Neural progenitor cell (in vitro differentiated cells): Measurements from ENCODE around the gene B9D1. TPM values are rescaled to one million over a fixed set of nuclear protein-coding genes. Genes with fewer than 3 reads are reported as not detected.

ENCODE experiments used
- DNase-seq: peaks from one replicate; pipeline ENCODE4 v3.0.0-alpha.2; 2016; ENCODE audit warnings: low spot score
- H2AFZ ChIP-seq: fragments of 200-600 bp; sonication (generic); replicated peaks from 2 replicates; pipeline ENCODE4 v1.6.1; 2016; ENCODE audit warnings: antibody characterized with exemption
- H3F3A ChIP-seq: fragments of 200-600 bp; sonication (generic); 2 replicates; pipeline ENCODE4 v1.6.1; 2016; ENCODE audit warnings: antibody characterized with exemption, low read depth
- H3K27ac ChIP-seq: fragments of 200-600 bp; sonication (generic); 2 replicates; pipeline ENCODE4 v1.5.1; 2016; ENCODE audit warnings: mild to moderate bottlenecking
- H3K27me3 ChIP-seq: fragments of 200-600 bp; sonication (generic); 2 replicates; pipeline ENCODE4 v1.6.1; 2016; ENCODE audit warnings: mild to moderate bottlenecking, moderate library complexity
- H3K36me3 ChIP-seq: fragments of 200-600 bp; sonication (generic); 2 replicates; pipeline ENCODE4 v1.5.1; 2016
- H3K4me1 ChIP-seq: fragments of 200-600 bp; sonication (generic); 2 replicates; pipeline ENCODE4 v1.6.1; 2016; ENCODE audit warnings: mixed run types
- H3K4me2 ChIP-seq: fragments of 200-600 bp; sonication (generic); 2 replicates; pipeline ENCODE4 v1.6.1; 2016
- H3K4me3 ChIP-seq: fragments of 200-600 bp; sonication (generic); 2 replicates; pipeline ENCODE4 v1.5.1; 2016
- H3K79me2 ChIP-seq: fragments of 200-600 bp; sonication (generic); 2 replicates; pipeline ENCODE4 v1.6.1; 2016; ENCODE audit warnings: low read depth
- H3K9ac ChIP-seq: fragments of 200-600 bp; sonication (generic); 2 replicates; pipeline ENCODE4 v1.6.1; 2016
- H3K9me3 ChIP-seq: fragments of 200-600 bp; sonication (generic); 2 replicates; pipeline ENCODE4 v1.5.1; 2016; ENCODE audit warnings: low read depth
- H4K20me1 ChIP-seq: fragments of 200-600 bp; sonication (generic); 2 replicates; pipeline ENCODE4 v1.6.1; 2016; ENCODE audit warnings: low read depth
- H3K27ac Mint-ChIP-seq: 3 replicates; pipeline ENCODE4 v1.8.0; 2021; ENCODE audit warnings: mixed read lengths
- H3K27me3 Mint-ChIP-seq: 2 replicates; pipeline ENCODE4 v1.8.0; 2022; ENCODE audit warnings: low read depth, mild to moderate bottlenecking, inconsistent platforms, moderate library complexity, mixed read lengths; ENCODE audit not compliant: insufficient read depth
- H3K36me3 Mint-ChIP-seq: 3 replicates; pipeline ENCODE4 v1.8.0; 2021; ENCODE audit warnings: mixed read lengths
- H3K4me1 Mint-ChIP-seq: 3 replicates; pipeline ENCODE4 v1.8.0; 2021; ENCODE audit warnings: mixed read lengths
- H3K4me3 Mint-ChIP-seq: 3 replicates; pipeline ENCODE4 v1.8.0; 2021; ENCODE audit warnings: mild to moderate bottlenecking, moderate library complexity, mixed read lengths
- H3K9me3 Mint-ChIP-seq: 3 replicates; pipeline ENCODE4 v1.8.0; 2020; ENCODE audit warnings: mixed read lengths
- EZH2 ChIP-seq: fragments of 200-600 bp; sonication (generic); IDR thresholded peaks from 2 replicates; pipeline ENCODE4 v1.6.1; 2017; ENCODE audit warnings: antibody characterized with exemption, mild to moderate bottlenecking, moderate library complexity
- EZH2phosphoT487 ChIP-seq: fragments of 200-600 bp; sonication (generic); IDR thresholded peaks from 2 replicates; pipeline ENCODE4 v1.6.1; 2017; ENCODE audit warnings: antibody characterized with exemption
- total RNA-seq: library from RNA; depleted of rRNA; stranded (reverse); fragments of >200 nt; gene quantifications from 2 replicates; pipeline ENCODE4 v1.2.3, GENCODE V29; 2015; ENCODE audit warnings: low replicate concordance
- TF ChIP-seq, protein P1 (sequence below): fragments of 200-600 bp; sonication (generic); IDR thresholded peaks from 2 replicates; pipeline ENCODE4 v1.5.1; 2017; ENCODE audit warnings: antibody characterized with exemption, mild to moderate bottlenecking

The B9D1 gene
- total RNA-seq, 1 donor from 2014 or later = 15.1 TPM

DNA sequence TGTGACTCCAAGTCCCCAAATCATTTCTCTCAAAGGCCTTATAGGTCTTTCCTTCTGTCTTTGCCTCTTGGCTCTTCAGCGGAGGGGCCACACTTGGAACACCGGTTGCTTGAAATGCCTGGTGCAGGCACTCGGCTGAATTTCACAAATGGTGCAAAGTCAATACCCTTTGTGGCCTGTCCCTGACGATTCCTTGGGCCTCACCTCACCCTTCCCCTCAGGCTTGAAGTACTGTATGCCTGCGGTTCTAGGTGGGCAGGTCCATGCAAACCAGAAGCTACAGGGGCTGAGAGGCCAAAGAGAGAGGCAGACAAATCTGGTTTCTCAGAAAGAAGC, 4.1 kb upstream of the B9D1 start:
- peaks cover 9% of the 10 kb centered on the region for H3K27me3 Mint-ChIP-seq
- no peaks in the 10 kb centered on the region for H3K36me3 ChIP-seq
- H3K4me3 ChIP-seq = no peak overlapping the region
- no peaks in the 10 kb centered on the region for H3K9me3 ChIP-seq
- H3K4me3 Mint-ChIP-seq = no peak overlapping the region
- TF ChIP-seq EZH2 (no peak), EZH2phosphoT487 (no peak)
- TF ChIP-seq, protein P1, sequence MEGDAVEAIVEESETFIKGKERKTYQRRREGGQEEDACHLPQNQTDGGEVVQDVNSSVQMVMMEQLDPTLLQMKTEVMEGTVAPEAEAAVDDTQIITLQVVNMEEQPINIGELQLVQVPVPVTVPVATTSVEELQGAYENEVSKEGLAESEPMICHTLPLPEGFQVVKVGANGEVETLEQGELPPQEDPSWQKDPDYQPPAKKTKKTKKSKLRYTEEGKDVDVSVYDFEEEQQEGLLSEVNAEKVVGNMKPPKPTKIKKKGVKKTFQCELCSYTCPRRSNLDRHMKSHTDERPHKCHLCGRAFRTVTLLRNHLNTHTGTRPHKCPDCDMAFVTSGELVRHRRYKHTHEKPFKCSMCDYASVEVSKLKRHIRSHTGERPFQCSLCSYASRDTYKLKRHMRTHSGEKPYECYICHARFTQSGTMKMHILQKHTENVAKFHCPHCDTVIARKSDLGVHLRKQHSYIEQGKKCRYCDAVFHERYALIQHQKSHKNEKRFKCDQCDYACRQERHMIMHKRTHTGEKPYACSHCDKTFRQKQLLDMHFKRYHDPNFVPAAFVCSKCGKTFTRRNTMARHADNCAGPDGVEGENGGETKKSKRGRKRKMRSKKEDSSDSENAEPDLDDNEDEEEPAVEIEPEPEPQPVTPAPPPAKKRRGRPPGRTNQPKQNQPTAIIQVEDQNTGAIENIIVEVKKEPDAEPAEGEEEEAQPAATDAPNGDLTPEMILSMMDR = no peak
- no peaks in the 10 kb centered on the region for H3K9me3 Mint-ChIP-seq
- no peak overlapping the region for H3K27ac Mint-ChIP-seq
- no peaks in the 10 kb centered on the region for H3K36me3 Mint-ChIP-seq
- H3F3A ChIP-seq = no peaks in the 10 kb centered on the region
- no peaks in the 10 kb centered on the region for H4K20me1 ChIP-seq
- no peak overlapping the region for H2AFZ ChIP-seq
- H3K27ac ChIP-seq = no peak overlapping the region
- DNase-seq = no peak
- H3K4me2 ChIP-seq = no peak overlapping the region
- no peaks in the 10 kb centered on the region for H3K4me1 ChIP-seq
- H3K79me2 ChIP-seq = no peaks in the 10 kb centered on the region
- no peak overlapping the region for H3K9ac ChIP-seq
- H3K27me3 ChIP-seq = no peaks in the 10 kb centered on the region
- peaks cover 12% of the 10 kb centered on the region for H3K4me1 Mint-ChIP-seq

DNA sequence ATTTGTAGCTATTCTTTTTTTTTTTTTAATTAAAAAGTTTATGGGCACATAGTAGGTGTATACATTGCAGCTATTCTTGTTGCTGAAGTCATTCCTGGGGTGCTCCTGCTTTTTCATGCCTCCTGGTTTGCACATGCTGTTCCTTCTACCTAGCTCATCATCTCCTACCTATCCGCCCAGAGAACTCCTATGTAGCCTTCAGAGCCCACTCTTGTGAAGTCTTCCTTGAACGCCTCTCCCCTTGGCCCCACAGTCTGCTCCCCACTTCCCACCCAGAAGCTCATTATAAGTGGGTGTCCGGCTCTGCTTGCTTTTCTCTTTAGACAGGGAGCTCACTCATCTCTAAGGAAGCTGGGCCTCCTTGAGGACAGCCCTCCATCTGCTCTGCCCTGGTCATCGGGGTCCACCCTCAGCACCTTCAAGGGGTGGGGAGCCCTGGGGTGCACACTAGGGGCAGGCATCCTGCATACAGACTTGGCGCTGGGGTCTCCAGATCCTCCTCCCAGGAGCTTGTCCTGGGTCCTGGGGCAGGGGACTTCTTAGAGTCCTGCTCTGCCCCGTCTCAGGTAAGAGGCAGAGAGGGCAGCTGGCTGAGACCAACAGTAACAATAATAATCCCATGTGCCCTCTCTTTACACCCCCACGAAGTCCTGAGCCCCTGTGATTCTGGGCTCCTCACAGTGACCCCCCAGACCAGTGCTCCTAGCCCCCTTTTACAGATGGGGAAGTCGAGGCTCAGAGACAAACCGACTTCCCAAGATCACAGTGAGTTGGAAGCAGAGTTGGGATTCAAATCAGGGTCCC, 3.5 kb upstream of the B9D1 start:
- H3K4me3 ChIP-seq = no peak overlapping the region
- no peak overlapping the region for H3K4me2 ChIP-seq
- H3K36me3 Mint-ChIP-seq = no peaks in the 10 kb centered on the region
- no peaks in the 10 kb centered on the region for H3K4me1 ChIP-seq
- H3K27me3 ChIP-seq = no peaks in the 10 kb centered on the region
- TF ChIP-seq EZH2phosphoT487 (no peak), EZH2 (no peak)
- TF ChIP-seq, protein P1 = no peak
- H2AFZ ChIP-seq = no peak overlapping the region
- H3K9me3 ChIP-seq = no peaks in the 10 kb centered on the region
- no peak overlapping the region for H3K27ac ChIP-seq
- no peak overlapping the region for H3K4me3 Mint-ChIP-seq
- no peak overlapping the region for H3K9ac ChIP-seq
- peaks cover 6% of the 10 kb centered on the region for H3K27me3 Mint-ChIP-seq
- H3K27ac Mint-ChIP-seq = no peak overlapping the region
- H3K36me3 ChIP-seq = no peaks in the 10 kb centered on the region
- H3K9me3 Mint-ChIP-seq = no peaks in the 10 kb centered on the region
- no peaks in the 10 kb centered on the region for H3K79me2 ChIP-seq
- H3K4me1 Mint-ChIP-seq = peaks cover 15% of the 10 kb centered on the region
- DNase-seq = no peak
- no peaks in the 10 kb centered on the region for H4K20me1 ChIP-seq
- H3F3A ChIP-seq = no peaks in the 10 kb centered on the region

DNA sequence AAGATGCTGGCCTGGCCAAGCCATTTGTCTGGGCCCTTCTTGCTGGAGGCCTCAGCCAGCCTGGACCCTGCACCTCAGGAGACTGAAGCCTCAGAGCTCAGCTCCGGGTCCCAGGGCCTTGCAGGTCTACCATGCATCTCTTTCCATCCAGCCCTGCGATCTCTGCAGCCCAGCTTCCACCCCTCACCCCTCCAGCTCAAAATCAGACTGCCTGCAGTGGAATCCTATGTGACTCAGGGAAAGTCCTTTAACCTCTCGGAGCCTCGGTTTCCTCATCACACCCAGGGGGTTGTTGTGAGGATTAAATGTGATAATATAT, 2.9 kb upstream of the B9D1 start:
- no peak overlapping the region for H3K9ac ChIP-seq
- no peaks in the 10 kb centered on the region for H4K20me1 ChIP-seq
- no peaks in the 10 kb centered on the region for H3K4me1 ChIP-seq
- no peaks in the 10 kb centered on the region for H3K9me3 Mint-ChIP-seq
- H3K4me3 Mint-ChIP-seq = no peak overlapping the region
- no peak overlapping the region for H3K27ac ChIP-seq
- DNase-seq = no peak
- peaks cover 6% of the 10 kb centered on the region for H3K27me3 Mint-ChIP-seq
- no peak for TF ChIP-seq EZH2
- TF ChIP-seq, protein P1 = no peak
- no peak for TF ChIP-seq EZH2phosphoT487
- peaks cover 15% of the 10 kb centered on the region for H3K4me1 Mint-ChIP-seq
- no peaks in the 10 kb centered on the region for H3K36me3 ChIP-seq
- no peaks in the 10 kb centered on the region for H3K9me3 ChIP-seq
- no peak overlapping the region for H3K4me2 ChIP-seq
- peaks cover 2% of the 10 kb centered on the region for H3K36me3 Mint-ChIP-seq
- no peaks in the 10 kb centered on the region for H3F3A ChIP-seq
- no peak overlapping the region for H2AFZ ChIP-seq
- no peaks in the 10 kb centered on the region for H3K79me2 ChIP-seq
- no peaks in the 10 kb centered on the region for H3K27me3 ChIP-seq
- H3K27ac Mint-ChIP-seq = no peak overlapping the region
- H3K4me3 ChIP-seq = no peak overlapping the region
